GM10248 (cell line): Measurements from ENCODE around the gene TPST1.
"Not testable (repeated sequence)": the region's sequence is repeated elsewhere in the genome, so short reads cannot be mapped to it uniquely, and the experiment has no call there.

Experiments
- CTCF ChIA-PET: fragments of 300-600 bp; sonication (Branson Sonifier 250); formaldehyde crosslinking; extraction: SDS; loops from one replicate; lab custom pipeline; 2021; ENCODE audit warnings: antibody characterized with exemption; lab: Yijun Ruan, JAX
- POLR2A ChIA-PET: fragments of 350-650 bp; sonication (Branson Sonifier 250); formaldehyde crosslinking; extraction: SDS; loops from one replicate; lab custom pipeline; 2020; ENCODE audit warnings: antibody characterized with exemption; lab: Yijun Ruan, JAX
- DNase-seq: peaks from one replicate; pipeline ENCODE4 v3.0.0; 2012; ENCODE audit errors: extremely low spot score
- CTCF ChIP-seq: IDR thresholded peaks from 2 replicates; pipeline ENCODE4 v1.5.1; 2012; ENCODE audit warnings: mild to moderate bottlenecking, low read depth; ENCODE audit errors: extremely low read depth, missing control alignments, control extremely low read depth

The TPST1 gene

DNA sequence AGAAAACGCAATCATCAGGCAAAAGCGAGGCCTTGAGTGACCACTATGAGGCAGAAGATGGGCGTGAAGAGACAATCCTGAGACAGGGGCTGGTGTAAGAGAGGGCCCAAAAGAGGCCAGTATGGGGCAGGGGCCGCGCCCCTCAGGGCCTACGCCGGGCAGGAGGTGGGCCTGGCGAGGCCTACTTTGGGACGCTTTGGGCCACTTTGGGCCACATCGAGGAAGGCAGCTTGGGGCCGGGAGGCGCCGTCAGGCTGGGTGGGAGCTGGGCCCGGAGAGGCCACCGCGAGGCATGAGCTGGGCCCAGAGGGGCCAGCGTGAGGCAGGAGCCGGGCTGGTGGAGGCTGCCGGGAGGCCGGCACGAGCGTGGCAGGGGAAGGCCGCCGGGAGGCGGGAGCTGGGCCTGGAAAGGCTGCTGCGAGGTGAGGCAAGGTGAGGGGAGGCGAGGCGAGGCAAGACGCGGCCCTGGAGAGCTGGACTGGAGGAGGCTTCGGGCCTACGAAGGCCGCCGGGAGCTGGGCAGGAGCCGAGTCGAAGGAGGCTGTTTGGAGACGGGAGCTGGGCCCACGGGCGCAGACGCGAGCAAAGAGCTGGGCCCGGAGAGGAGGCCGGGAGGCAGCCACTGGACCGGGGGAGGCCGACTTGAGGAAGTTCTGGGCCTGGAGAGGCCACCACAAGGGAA, 171.3 kb downstream of the TPST1 start:
- no peak for TF ChIP-seq CTCF
- POLR2A ChIA-PET, result no interaction called here
- no peak for DNase-seq
- CTCF ChIA-PET, result interaction anchor here (1.7 kb wide), 1 partner anchor 38 kb away, joined by 4 read pairs; no protein-coding TSS in a partner anchor

DNA sequence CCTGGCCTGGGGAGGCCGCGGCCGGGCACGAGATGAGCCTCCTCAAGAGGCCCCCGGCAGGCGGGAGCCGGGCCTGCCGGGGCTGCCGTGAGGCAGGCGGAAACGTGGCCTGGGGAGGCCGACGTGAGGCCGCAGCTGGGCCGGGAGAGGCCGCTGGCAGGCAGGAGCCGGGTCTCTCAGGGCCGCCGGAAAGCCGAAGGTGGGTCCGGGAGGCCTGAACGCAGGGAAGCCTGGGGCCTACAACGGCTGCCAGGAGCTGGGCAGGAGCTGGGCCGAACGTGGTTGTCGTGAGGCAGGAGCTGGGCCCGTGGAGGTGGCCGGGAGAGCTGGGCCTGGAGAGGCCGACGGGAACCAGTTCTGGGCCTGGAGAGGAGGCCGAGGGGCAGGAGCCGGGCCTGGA, 171.9 kb downstream of the TPST1 start:
- no peak for TF ChIP-seq CTCF
- CTCF ChIA-PET, result interaction anchor here (1.7 kb wide), 1 partner anchor 37 kb away, joined by 4 read pairs; no protein-coding TSS in a partner anchor
- POLR2A ChIA-PET, result no interaction called here
- no peak for DNase-seq

GRCh38 chr7:66377714-66378113, 172.6 kb downstream of the TPST1 start:
- TF ChIP-seq CTCF, result no peak
- POLR2A ChIA-PET, result no interaction called here
- CTCF ChIA-PET, result interaction anchor here (1.7 to 2.0 kb wide), 2 partner anchors 10 to 36 kb away, joined by 4 to 10 read pairs; no protein-coding TSS in a partner anchor
- no peak for DNase-seq

- ChIA-PET POLR2A (interaction anchor here (0.6 kb wide), 1 partner anchor 221 kb away, joined by 5 read pairs; no protein-coding TSS in a partner anchor), CTCF (interaction anchor here (1.5 to 2.0 kb wide), 2 partner anchors 12 to 34 kb away, joined by 4 to 10 read pairs; no protein-coding TSS in a partner anchor)
- DNase-seq, result no peak
- no peak for TF ChIP-seq CTCF
Observed at GRCh38 chr7:66379542-66380160, 174.5 kb downstream of the TPST1 start.

GRCh38 chr7:66380272-66380888, 175.2 kb downstream of the TPST1 start:
- ChIA-PET POLR2A (interaction anchor here (0.6 kb wide), 1 partner anchor 222 kb away, joined by 5 read pairs; no protein-coding TSS in a partner anchor), CTCF (no interaction called here)
- no peak for TF ChIP-seq CTCF
- no peak for DNase-seq

GRCh38 chr7:66382182-66382923, 177.2 kb downstream of the TPST1 start:
- CTCF ChIA-PET, DNase-seq, POLR2A ChIA-PET: not testable (repeated sequence)

- POLR2A ChIA-PET, DNase-seq, CTCF ChIA-PET: not testable (repeated sequence)
Observed at GRCh38 chr7:66385191-66385905, 180.2 kb downstream of the TPST1 start.

DNA sequence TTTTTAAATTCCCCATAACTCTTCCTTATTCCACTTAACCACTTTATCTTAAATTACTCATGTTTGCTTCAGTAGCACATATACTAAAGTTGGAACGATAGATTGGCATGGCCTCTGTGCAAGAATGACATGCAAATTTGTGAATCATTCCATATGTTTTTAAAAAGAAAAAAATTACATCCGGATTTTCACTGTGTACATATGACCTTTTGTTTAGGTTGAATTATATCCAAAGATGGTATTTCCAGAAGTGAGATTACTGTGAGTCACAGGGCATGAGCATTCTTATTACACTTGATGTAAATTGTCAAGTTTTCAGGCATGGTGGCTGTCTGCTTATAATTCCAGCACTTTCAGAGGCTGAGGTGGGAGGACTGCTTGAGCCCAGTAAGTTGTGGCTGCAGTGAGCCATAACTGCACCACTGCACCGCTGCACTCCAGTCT, 190.0 kb downstream of the TPST1 start:
- POLR2A ChIA-PET, DNase-seq, CTCF ChIA-PET: not testable (repeated sequence)

DNA sequence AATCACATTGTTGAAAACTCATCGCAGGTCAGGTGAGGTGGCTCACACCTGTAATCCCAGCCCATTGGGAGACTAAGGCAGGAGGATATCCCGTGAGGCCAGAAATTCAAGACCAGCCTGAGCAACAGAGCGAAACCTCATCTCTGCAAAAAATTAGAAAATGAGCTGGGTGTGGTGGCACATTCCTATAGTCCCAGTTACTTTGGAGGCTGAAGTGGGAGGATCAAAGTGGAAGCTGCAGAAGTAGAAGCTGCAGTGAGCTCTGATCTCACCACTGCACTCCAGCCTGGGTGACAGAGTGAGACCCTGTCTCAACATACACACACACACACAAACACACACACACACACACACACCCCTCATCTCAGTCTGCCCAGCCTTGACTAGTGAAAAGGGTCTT, 190.9 kb downstream of the TPST1 start:
- POLR2A ChIA-PET, DNase-seq: not testable (repeated sequence)
- CTCF ChIA-PET, result interaction anchor here (1.1 kb wide), 1 partner anchor 17 kb away, joined by 3 read pairs; no protein-coding TSS in a partner anchor

DNA sequence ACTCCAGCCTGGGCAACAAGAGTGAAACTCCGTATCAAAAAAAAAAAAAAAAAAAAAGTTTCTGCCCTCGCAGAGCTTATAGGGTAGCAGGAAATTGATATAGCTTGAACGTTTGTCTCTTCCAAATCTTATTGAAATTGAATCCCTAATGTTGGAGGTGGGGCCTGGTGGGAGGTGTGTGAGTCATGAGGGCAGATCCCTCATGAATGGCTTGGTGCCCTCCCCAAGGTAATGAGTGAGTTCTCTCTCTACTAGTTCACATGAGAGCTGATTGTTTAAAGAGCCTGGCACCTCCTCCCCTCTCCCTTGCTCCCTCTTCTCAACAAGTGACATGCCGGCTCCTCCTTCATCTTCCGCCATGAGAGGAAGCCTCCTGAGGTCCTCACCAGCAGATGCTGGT, 193.7 kb downstream of the TPST1 start:
- DNase-seq, CTCF ChIA-PET, POLR2A ChIA-PET: not testable (repeated sequence)
